Aorta (tissue), 5 donors: ENCODE measurements around the gene PGM1. TPM values are rescaled to one million over a fixed set of nuclear protein-coding genes. Genes with fewer than 3 reads are reported as not detected.
"Not testable (repeated sequence)": the region's sequence is repeated elsewhere in the genome, so short reads cannot be mapped to it uniquely, and the experiment has no call there.

Experiments
- ATAC-seq: fragments of 200-7000 bp; cut with Tn5 transposase; one replicate; pipeline ENCODE4 v1.9.1; 2022; ENCODE audit warnings: moderate library complexity; ENCODE audit not compliant: low FRiP score
- DNase-seq, 2 donors: peaks; one replicate each; pipeline ENCODE4 v3.0.0-alpha.2; 2020
- H3K27ac ChIP-seq, 2 donors: one replicate each; pipeline ENCODE4 v1.5.1; 2013; ENCODE audit warnings: low read length in 2 of 2, mild to moderate bottlenecking in 2 of 2, moderate library complexity in 2 of 2, control low read depth in 1 of 2, inconsistent platforms in 1 of 2, low read depth in 1 of 2
- H3K27me3 ChIP-seq, 2 donors: one replicate each; pipeline ENCODE4 v1.6.1; 2013; ENCODE audit warnings: control low read depth in 1 of 2, low read length in 1 of 2, mild to moderate bottlenecking in 1 of 2, moderate library complexity in 1 of 2; ENCODE audit not compliant: insufficient read depth in 2 of 2, control insufficient read depth in 1 of 2
- H3K36me3 ChIP-seq, 2 donors: one replicate each; pipeline ENCODE4 v1.6.1; 2013; ENCODE audit warnings: control low read depth in 1 of 2, low read length in 1 of 2, mild to moderate bottlenecking in 1 of 2; ENCODE audit not compliant: insufficient read depth in 2 of 2, control insufficient read depth in 1 of 2
- H3K4me1 ChIP-seq, 2 donors: one replicate each; pipeline ENCODE4 v1.6.1; 2013; ENCODE audit warnings: low read length in 2 of 2, control low read depth in 1 of 2, mild to moderate bottlenecking in 1 of 2, moderate library complexity in 1 of 2; ENCODE audit not compliant: insufficient read depth in 2 of 2, control insufficient read depth in 1 of 2
- H3K4me3 ChIP-seq, 2 donors: one replicate each; pipeline ENCODE4 v1.5.1; 2013; ENCODE audit warnings: low read length in 2 of 2, control low read depth in 1 of 2, mild to moderate bottlenecking in 1 of 2
- H3K9me3 ChIP-seq: one replicate; pipeline ENCODE4 v1.6.1; 2013; ENCODE audit warnings: mild to moderate bottlenecking, low read length; ENCODE audit not compliant: control insufficient read depth
- WGBS, 2 donors: extraction: QIAGEN DNeasy Blood & Tissue Kit; methylation state at CpG; one replicate each; pipeline ENCODE4 v1.1.7; 2013; 5-methylcytosine and 5-hydroxymethylcytosine counted together
- intact Hi-C, 2 donors: fragments of 100-400 bp; cut with DNase I; formaldehyde crosslinking; loops; one replicate each; pipeline versions ENCODE4 v1.14.2 to v1.15.0; 2022
- polyA plus RNA-seq, 2 donors: library from polyadenylated mRNA; stranded (reverse); fragments of 200-250 nt; gene quantifications; one replicate each; pipeline ENCODE4 v1.2.3, GENCODE V29; 2013
- total RNA-seq, 2 donors: library from RNA; stranded (reverse); fragmentation: NEBNext Ultra II Directional; extraction: Animal tissue kit (Norgen Biotek cat#: 25700); gene quantifications; one replicate each; pipeline ENCODE4 v1.2.1, GENCODE V29; 2021
- donor health status: healthy with polysubstance abuse.
- donor health status: Bipolar disorder and iron deficiency.
- donor health status: DM: no; HTN: no; CAD: no.
- donor health status: DM: no; HTN: no; CAD: no.
- donor health status: DM: yes; HTN: yes; CAD: no.

The PGM1 gene
- total and polyA plus RNA-seq, 4 donors: 20.2 to 63.5 (median 58.5) TPM

- ATAC-seq (no peak), DNase-seq (no peak)
- Histone ChIP-seq H3K4me3 (no peak overlapping the region), H3K36me3 (no peaks in the 10 kb centered on the region), H3K4me1 (no peaks in the 10 kb centered on the region), H3K27ac (no peak overlapping the region), H3K9me3 (no peaks in the 10 kb centered on the region), H3K27me3 (no peaks in the 10 kb centered on the region)
- intact Hi-C loops: no loop called here
These were observed 29.5 kb upstream of the PGM1 start for GRCh38 chr1:63563745-63564144.

- no peaks in the 10 kb centered on the region for H3K9me3 ChIP-seq
- DNase-seq (no peak), ATAC-seq (no peak)
- intact Hi-C loops: no loop called here
- WGBS, 2 donors: 80 to 86% methylated on average over 4 of the region's 4 CpGs
- no peaks in the 10 kb centered on the region for H3K36me3 ChIP-seq
- no peak overlapping the region for H3K4me3 ChIP-seq
- no peak overlapping the region for H3K27ac ChIP-seq
- no peaks in the 10 kb centered on the region for H3K4me1 ChIP-seq
- H3K27me3 ChIP-seq: no peaks in the 10 kb centered on the region
These were observed 24.1 kb upstream of the PGM1 start for GRCh38 chr1:63569068-63569467.

GRCh38 chr1:63569640-63570316 lies 23.4 kb upstream of the PGM1 start:
- Histone ChIP-seq H3K27ac (no peak overlapping the region), H3K4me1 (no peaks in the 10 kb centered on the region), H3K27me3 (no peaks in the 10 kb centered on the region), H3K9me3 (no peaks in the 10 kb centered on the region), H3K4me3 (no peak overlapping the region), H3K36me3 (no peaks in the 10 kb centered on the region)
- ATAC-seq (no peak), DNase-seq (no peak)
- intact Hi-C loops: no loop called here
- 87 to 88% methylated on average over 3 of the region's 3 CpGs for WGBS, 2 donors

- 92 to 95% methylated on average over 8 of the region's 8 CpGs for WGBS, 2 donors
- H3K36me3 ChIP-seq, H3K27ac ChIP-seq, intact Hi-C loops, H3K4me3 ChIP-seq, H3K9me3 ChIP-seq, DNase-seq, H3K27me3 ChIP-seq, H3K4me1 ChIP-seq, ATAC-seq: not testable (repeated sequence)
These were observed 20.5 kb upstream of the PGM1 start for GRCh38 chr1:63572686-63573085.

- H3K27ac ChIP-seq, H3K4me3 ChIP-seq, DNase-seq, intact Hi-C loops, H3K4me1 ChIP-seq, H3K9me3 ChIP-seq, H3K36me3 ChIP-seq, H3K27me3 ChIP-seq, ATAC-seq: not testable (repeated sequence)
- WGBS, 2 donors: 83 to 85% methylated on average over 2 of the region's 2 CpGs
These were observed 18.9 kb upstream of the PGM1 start for GRCh38 chr1:63574203-63574796.

GRCh38 chr1:63575340-63575826 lies 17.8 kb upstream of the PGM1 start:
- intact Hi-C loops: loop anchor here (5.0 kb wide), 1 partner anchor 672 kb away; no protein-coding TSS in a partner anchor
- no peak overlapping the region for H3K4me3 ChIP-seq

GRCh38 chr1:63586326-63586725 lies 6.9 kb upstream of the PGM1 start:
- not testable (repeated sequence) for DNase-seq, H3K9me3 ChIP-seq
- whole genome bisulfite sequencing, 2 donors: 86 to 98% methylated on average over 1 of the region's 1 CpG

More at GRCh38 chr1:63575340-63575826, 17.8 kb upstream of the PGM1 start:
- Histone ChIP-seq H3K4me1 (no peaks in the 10 kb centered on the region), H3K9me3 (no peaks in the 10 kb centered on the region), H3K27ac (no peak overlapping the region), H3K36me3 (no peaks in the 10 kb centered on the region), H3K27me3 (no peaks in the 10 kb centered on the region)
- ATAC-seq (no peak), DNase-seq (no peak)
- WGBS, 2 donors: 64 to 70% methylated on average over 4 of the region's 4 CpGs

GRCh38 chr1:63590166-63590560 lies 3.0 kb upstream of the PGM1 start:
- no peak overlapping the region for H3K4me3 ChIP-seq
- no peaks in the 10 kb centered on the region for H3K36me3 ChIP-seq
- no peaks in the 10 kb centered on the region for H3K9me3 ChIP-seq
- ATAC-seq: no peak
- 10 to 20% methylated on average over 3 of the region's 3 CpGs for WGBS, 2 donors
- no peak for DNase-seq
- intact Hi-C loops: no loop called here
- H3K27me3 ChIP-seq: no peaks in the 10 kb centered on the region
- no peak overlapping the region for H3K27ac ChIP-seq
- peaks cover 2 to 6% of the 10 kb centered on the region in 2 donors for H3K4me1 ChIP-seq

More at GRCh38 chr1:63586326-63586725, 6.9 kb upstream of the PGM1 start:
- H3K27ac ChIP-seq, H3K4me3 ChIP-seq, ATAC-seq, H3K4me1 ChIP-seq, intact Hi-C loops, H3K27me3 ChIP-seq, H3K36me3 ChIP-seq: not testable (repeated sequence)
